ENCODE data around the gene AP1G2.

DNA sequence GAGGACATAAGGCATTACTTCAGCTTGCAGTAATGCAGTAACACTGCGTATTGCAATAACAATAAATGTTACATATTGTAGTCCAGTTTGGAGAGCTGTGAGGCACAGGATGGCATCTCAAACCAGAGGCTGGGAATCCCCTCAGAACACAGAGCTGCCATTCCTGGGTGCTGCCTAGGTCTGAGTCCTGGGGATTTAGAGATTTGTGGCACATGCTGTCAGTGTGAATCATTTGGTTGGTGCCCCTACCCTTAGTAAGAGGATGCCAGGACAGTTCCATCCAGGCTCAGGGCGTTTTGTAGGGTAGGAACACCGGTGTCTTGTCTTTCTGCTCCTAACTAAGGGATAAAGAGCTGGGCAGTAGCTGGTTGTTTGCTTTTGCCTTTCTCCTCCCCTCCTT is 38.6 kb downstream of the AP1G2 start:
- TF ChIP-seq, protein P1, sequence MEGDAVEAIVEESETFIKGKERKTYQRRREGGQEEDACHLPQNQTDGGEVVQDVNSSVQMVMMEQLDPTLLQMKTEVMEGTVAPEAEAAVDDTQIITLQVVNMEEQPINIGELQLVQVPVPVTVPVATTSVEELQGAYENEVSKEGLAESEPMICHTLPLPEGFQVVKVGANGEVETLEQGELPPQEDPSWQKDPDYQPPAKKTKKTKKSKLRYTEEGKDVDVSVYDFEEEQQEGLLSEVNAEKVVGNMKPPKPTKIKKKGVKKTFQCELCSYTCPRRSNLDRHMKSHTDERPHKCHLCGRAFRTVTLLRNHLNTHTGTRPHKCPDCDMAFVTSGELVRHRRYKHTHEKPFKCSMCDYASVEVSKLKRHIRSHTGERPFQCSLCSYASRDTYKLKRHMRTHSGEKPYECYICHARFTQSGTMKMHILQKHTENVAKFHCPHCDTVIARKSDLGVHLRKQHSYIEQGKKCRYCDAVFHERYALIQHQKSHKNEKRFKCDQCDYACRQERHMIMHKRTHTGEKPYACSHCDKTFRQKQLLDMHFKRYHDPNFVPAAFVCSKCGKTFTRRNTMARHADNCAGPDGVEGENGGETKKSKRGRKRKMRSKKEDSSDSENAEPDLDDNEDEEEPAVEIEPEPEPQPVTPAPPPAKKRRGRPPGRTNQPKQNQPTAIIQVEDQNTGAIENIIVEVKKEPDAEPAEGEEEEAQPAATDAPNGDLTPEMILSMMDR (conservative IDR thresholded peaks at IDR 0.05; ENCODE audit: low read depth, low read length) = no peak
- TF ChIP-seq EZH2 (IDR thresholded peaks at IDR 0.05; ENCODE audit: low read length, unreplicated experiment) = no peak

Data from PC-3 (cell line).